HG02798 (cell line): ENCODE data around the gene MFN2.

Source experiments
- ATAC-seq: cut with Tn5 transposase; IDR thresholded peaks from one replicate; pipeline ENCODE4 v1.9.1; 2021; ENCODE audit warnings: mild to moderate bottlenecking; ENCODE audit not compliant: unreplicated experiment, poor library complexity

Gene MFN2

DNA sequence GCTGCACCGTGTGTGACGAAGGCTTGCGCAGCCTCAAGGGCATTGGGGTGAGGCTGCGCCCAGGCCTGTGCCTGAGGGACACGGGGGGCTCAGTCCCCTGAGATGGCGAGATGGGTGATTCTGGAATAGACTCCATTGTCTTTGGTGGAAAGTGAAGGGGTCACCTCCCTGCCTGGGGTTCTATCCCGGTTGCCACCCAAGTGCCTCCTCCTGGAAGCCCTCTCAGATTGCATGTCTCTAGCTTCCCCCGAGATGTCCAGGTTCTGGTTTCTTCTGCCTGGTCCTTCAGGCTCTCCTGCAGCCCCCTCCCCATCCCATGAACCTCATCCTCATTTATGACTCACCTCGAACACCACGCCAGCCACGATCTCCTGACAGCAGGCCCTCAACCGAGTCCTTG, 22.3 kb upstream of the MFN2 start:
- no peak for ATAC-seq

GRCh38 chr1:11960276-11960675, 20.0 kb upstream of the MFN2 start:
- no peak for ATAC-seq

DNA sequence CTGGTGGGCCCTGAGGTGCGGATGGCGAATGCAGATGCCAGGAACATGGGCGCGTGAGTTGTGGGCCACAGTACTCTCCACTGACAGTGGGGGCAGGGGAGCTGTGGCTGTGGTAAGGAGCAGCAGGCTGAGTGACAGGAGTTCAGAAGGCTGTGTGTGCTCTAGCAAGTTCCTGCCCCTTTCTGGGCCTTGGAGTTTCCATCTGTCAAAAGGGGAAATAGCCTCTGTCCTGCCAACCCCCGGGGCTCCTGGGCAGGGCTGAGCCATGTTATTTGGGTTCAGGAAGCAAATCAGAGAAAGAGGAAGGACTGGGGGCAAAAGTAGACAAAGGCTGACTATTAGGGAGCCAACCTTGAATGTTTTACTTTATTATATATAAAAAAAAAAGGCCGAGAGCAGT, 19.5 kb upstream of the MFN2 start:
- ATAC-seq = no peak

DNA sequence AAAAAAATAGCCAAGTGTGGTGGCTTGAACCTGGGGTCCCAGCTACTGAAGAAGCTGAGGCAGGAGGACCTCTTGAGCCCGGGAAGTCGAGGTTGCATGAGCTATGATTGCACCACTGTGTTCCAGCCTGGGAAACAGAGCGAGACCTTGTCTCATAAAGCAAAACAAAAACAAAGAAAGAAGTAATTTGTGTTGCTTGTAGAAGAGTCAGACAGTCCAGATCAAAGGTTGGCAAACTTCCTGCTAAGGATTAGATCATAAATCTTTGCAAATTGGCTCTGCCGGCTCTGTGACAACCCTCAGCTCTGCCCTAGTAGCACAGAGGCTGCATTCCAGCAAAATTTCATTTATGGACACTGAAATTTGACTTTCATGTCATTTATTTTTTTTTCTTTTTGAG, 19.0 kb upstream of the MFN2 start:
- no peak for ATAC-seq

DNA sequence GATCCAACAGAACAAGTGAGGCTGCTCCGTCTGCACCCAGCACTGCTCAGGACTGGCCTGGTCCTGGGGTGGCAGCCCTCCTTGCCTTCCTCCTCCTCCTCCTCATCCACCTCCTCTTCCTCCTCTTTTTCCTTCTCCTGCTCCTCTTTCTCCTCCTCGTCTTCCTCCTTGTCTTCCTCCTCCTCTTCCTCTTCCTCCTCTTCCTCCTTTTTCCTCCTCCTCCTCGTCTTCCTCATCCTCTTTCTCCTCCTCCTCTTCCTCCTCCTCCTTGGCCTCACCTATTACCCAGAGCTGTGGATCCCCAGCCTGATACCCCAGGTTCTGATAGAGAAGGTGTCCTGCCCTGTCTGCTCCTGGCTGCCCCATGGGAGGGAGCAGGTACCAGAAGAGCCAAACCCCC, 16.6 kb upstream of the MFN2 start:
- ATAC-seq = no peak

GRCh38 chr1:11964656-11965055, 15.6 kb upstream of the MFN2 start:
- no peak for ATAC-seq

DNA sequence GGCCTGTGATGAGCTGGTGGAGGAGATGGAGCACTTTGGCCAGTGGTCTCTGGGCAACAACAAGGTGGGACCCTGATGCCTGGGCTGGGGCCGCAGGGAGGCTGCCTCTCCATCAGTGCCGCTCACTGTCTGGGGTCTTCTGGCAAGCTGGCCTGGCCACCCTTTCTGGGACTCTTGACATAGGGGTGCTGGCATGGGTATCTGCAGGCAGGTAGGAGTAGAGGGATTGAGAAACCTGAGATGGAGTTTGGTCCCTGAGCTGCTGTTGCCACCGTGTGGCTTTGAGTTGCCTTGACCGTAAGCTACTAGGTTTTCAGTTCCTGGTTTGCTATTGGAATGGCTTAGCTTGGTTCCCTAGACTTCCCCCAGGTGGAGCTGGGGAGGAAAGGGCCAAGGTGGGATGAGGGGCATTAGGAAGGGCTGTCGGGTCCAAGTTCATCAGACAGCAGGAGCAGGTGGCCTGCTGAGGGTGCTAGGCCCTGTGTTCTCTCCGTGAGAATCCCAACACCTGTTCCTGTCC, 13.2 kb upstream of the MFN2 start:
- no peak for ATAC-seq

DNA sequence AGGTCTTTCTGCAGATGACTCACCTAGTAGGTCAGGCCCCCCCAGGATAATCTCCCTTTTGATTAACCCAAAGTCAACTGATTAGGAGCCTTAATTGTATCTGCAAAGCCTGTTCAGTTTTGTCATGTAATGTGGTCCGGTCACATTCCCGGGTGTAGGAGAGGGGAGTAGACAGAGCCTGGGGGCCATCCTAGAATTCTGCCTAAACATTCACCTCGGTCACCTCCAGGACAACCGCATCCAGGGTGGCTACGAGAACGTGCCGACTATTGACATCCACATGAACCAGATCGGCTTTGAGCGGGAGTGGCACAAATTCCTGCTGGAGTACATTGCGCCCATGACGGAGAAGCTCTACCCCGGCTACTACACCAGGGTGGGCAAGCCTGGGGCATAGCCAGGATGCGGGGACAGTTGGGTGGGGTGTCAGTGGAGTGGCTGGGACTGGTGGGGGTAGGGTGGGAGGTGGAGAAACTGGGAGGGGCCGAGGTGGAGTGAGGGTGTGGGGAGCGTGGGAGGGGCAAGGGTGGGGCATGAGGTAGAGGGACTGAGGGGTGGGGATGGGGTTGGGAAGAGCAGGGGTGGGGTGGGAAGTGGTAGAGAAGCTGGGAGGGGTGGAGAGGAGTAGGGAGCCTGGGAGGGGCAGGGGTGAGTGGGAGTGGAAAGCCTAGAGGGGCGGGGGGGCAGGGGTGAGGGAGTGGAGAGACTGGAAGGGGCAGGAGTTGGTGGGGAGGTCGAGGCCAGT, 9.6 kb upstream of the MFN2 start:
- no peak for ATAC-seq

- ATAC-seq = no peak
Observed at GRCh38 chr1:11977625-11978024, 2.6 kb upstream of the MFN2 start.

- ATAC-seq = no peak
Observed at GRCh38 chr1:11978301-11978700, 1.9 kb upstream of the MFN2 start.

GRCh38 chr1:11979028-11979850, 1.0 kb upstream of the MFN2 start:
- no peak for ATAC-seq

DNA sequence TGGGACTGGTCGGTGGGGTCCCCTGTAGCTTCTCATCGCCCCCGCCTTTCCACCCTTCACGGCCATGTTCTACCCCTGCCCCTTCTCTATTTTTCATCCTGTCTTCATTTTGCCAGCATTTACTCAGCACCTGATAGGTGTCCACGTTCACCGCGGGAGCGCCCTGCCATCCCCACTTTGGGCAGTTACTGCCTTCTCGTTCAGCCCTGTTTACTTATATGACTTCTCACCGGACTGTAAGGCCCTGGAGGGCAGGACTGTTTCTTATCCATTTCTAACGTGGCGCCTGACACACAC, 380 bp downstream of the MFN2 start:
- ATAC-seq = no peak

DNA sequence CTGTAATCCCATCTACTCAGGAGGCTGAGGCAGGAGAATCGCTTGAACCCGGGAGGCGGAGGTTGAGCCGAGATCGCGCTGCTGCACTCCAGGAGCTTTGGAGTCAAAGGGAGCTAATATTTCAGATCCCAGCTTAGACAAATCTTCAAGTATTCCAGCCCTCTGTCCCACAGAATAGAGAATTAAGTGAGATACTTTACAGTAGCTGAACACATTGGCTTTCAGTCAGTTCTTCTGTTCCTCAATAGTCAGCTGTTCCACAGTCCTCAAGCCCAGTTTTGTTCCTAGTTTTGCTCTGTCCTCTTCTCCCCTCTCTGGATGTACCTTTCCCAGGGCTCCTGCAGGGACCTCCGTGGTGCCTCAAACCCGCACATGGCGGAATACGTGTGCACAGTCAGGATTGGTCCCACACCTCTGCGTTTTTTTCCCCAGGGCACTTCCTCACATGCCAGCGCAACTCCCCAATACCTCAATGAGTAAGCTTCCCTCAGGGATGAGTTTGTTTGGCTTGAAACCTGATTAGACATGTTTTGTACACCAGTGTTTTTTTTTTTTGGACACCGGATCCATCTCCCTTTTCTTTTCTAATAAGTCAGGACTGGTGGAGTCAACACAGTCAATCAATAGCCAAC, 1.2 kb downstream of the MFN2 start:
- ATAC-seq = no peak

DNA sequence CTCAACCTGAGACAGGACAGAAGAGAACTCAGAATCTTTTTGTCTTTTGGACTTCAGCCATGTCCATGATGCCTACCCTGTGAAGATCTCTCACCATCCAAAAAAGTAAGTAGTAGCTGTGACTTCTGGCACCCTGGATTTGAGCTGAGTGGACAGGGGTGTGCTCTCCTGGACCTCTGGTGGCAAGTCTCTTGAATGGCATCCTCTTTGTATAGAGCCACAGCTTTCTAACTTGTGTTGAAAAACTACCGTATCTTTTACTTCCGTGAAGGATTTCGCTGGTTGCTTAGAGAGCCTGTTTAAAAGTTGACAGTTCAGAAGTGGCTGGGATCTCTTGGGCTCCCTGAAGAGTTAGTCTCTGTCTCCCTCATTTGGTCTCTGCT, 1.8 kb downstream of the MFN2 start:
- no peak for ATAC-seq

- no peak for ATAC-seq
Observed at GRCh38 chr1:11984121-11984520, 3.9 kb downstream of the MFN2 start.

DNA sequence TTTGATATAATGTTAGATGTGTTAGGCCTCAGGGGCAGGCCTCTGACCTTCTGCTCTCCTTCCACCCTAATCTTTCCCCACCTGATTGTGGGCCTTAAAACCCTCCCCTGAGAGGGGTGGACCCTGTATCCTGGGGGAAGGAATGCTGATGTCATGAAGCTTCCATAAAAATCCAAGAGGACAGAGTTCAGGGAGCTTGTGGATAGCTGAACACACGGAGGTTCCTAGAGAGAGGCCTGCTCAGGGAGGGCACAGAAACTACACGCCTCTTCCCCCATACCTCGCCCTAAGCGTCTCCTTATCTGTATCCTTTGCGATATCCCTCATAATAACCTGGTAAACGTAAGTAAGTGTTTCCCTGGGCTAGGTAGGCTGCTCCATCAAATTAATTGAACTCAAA, 4.3 kb downstream of the MFN2 start:
- no peak for ATAC-seq

DNA sequence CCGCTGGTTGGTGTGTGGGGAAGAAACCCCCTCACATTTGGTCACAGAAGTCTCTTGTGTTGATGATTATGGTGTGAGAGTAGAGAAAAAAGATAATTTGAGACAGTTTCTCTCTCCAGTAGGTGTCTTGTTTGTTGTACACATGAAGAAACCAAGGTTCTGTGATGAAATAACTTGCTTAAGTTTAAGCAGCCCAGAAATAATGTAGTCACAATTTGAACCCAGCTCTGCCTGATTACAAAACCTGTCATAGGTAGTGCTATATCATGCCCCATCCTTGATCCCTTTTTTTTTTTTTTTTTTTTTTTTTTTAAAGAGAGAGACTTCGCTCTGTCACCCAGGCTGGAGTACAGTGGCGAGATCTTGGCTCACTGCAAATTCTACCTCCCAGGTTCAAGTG, 4.9 kb downstream of the MFN2 start:
- no peak for ATAC-seq

DNA sequence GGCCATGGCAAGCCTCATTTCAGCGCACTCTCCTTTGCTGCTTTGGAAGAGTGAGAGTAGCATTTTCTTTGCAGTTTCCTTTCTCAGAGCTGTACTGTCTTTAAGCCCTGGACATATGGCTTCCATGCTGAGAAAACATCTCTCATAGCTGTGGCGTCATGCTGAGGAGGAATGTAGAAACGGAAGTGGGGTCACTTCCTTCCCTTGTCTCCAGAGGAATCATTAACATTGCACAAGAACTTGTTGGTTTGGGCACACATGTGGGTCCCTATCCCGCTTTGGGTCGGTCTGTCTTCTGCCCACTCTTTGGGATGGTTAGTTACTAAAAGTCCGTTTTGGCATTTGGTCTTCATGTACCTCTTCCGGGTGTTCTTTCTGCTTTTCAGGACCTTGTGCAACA, 5.6 kb downstream of the MFN2 start:
- ATAC-seq = no peak

- no peak for ATAC-seq
Observed at GRCh38 chr1:11989669-11990068, 9.4 kb downstream of the MFN2 start.

- no peak for ATAC-seq
Observed at GRCh38 chr1:11990303-11991032, 10.2 kb downstream of the MFN2 start.
